Adrenal gland (tissue), 12 donors: ENCODE measurements around the gene BCAS3. TPM values are rescaled to one million over a fixed set of nuclear protein-coding genes. Genes with fewer than 3 reads are reported as not detected.
"Not testable (repeated sequence)": the region's sequence is repeated elsewhere in the genome, so short reads cannot be mapped to it uniquely, and the experiment has no call there.

Experiments used
- DNase-seq, 7 donors: peaks; one replicate each; pipeline ENCODE4 v3.0.0-alpha.2; 2019 to 2020
- H3K27ac ChIP-seq, 5 donors: fragments of 200-600 bp; sonication (generic) in 4 of 5; 1 replicate in 3 of 5; 2 replicates in 2 of 5; pipeline versions ENCODE4 v1.5.1 to v1.8.0; 2016 to 2020; ENCODE audit warnings: mild to moderate bottlenecking in 1 of 5
- H3K27me3 ChIP-seq: fragments of 200-600 bp; 2 replicates; pipeline ENCODE4 v1.8.0; 2021
- H3K36me3 ChIP-seq, 2 donors: fragments of 200-600 bp; replicated peaks in 1 of 2; 1 replicate in 1 of 2; 2 replicates in 1 of 2; pipeline versions ENCODE4 v1.5.1 to v1.8.0; 2018 to 2022
- H3K4me1 ChIP-seq, 2 donors: fragments of 200-600 bp; replicated peaks in 1 of 2; 1 replicate in 1 of 2; 2 replicates in 1 of 2; pipeline versions ENCODE4 v1.5.1 to v1.8.0; 2018 to 2021
- H3K4me3 ChIP-seq, 4 donors: fragments of 200-600 bp; sonication (generic) in 3 of 4; one replicate each; pipeline ENCODE4 v1.5.1; 2016 to 2018
- H3K9me3 ChIP-seq, 3 donors: fragments of 200-600 bp; sonication (generic) in 1 of 3; replicated peaks in 1 of 3; 1 replicate in 2 of 3; 2 replicates in 1 of 3; pipeline versions ENCODE4 v1.5.1 to v1.8.0; 2016 to 2021
- CTCF ChIP-seq, 6 experiments: fragments of 450-650 bp in 4 of 6; fragments of 200-600 bp in 2 of 6; sonication (generic) in 1 of 6; IDR thresholded peaks; 1 replicate in 5 of 6; 2 replicates in 1 of 6; pipeline versions ENCODE4 v1.5.1 to v1.8.0; 2016 to 2021; ENCODE audit warnings: antibody characterized with exemption in 6 of 6, mild to moderate bottlenecking in 2 of 6, moderate library complexity in 1 of 6
- POLR2A ChIP-seq, 2 donors: fragments of 450-650 bp; IDR thresholded peaks; one replicate each; pipeline ENCODE4 v1.6.1; 2017; ENCODE audit warnings: antibody characterized with exemption in 2 of 2, mild to moderate bottlenecking in 2 of 2, moderate library complexity in 1 of 2
- WGBS, 4 donors: extraction: QIAGEN DNeasy Blood & Tissue Kit in 2 of 4; methylation state at CpG; one replicate each; pipeline versions ENCODE4 v1.1.5 to v1.1.7; 2013 to 2017; 5-methylcytosine and 5-hydroxymethylcytosine counted together
- intact Hi-C, 2 donors: fragments of 100-400 bp; cut with DNase I; formaldehyde crosslinking; loops; one replicate each; pipeline versions ENCODE4 v1.14.1 to v1.15.0; 2022 to 2023
- polyA plus RNA-seq, 3 donors: library from polyadenylated mRNA; stranded (reverse); fragments of 200-250 nt in 2 of 3; fragments of 350-450 nt in 1 of 3; fragmentation: Illumina TruSeq in 1 of 3; extraction: RNeasy Lipid Tissue Mini Kit (QIAGEN cat#74804) in 1 of 3; gene quantifications; one replicate each; pipeline ENCODE4 v1.2.3, GENCODE V29; 2013 to 2014
- total RNA-seq, 9 donors: library from RNA; depleted of rRNA in 4 of 9; stranded (reverse); fragments of >200 nt in 4 of 9; fragments of 120-200 nt in 1 of 9; fragmentation: NEBNext Ultra II Directional in 1 of 9; extraction: Animal tissue kit (Norgen Biotek cat#: 25700) in 1 of 9; gene quantifications; one replicate each; pipeline versions ENCODE4 v1.1.0 to v1.2.4, GENCODE V29; 2013 to 2023
- donor health status: healthy with polysubstance abuse.
- donor health status: Bipolar disorder and iron deficiency.
- donor health status: DM: yes; HTN: yes; CAD: no.
- donor health status: DM: no; HTN: no; CAD: no.
- donor health status: DM: no; HTN: no; CAD: no.
- donor health status: DM: yes; HTN: yes; CAD: no.

The BCAS3 gene
- total and polyA plus RNA-seq, 12 donors = 9.4 to 105 (median 29.0) TPM

- Histone ChIP-seq H3K4me1 (no peaks in the 10 kb centered on the region), H3K9me3 (peaks cover 0 to 5% (median 0%) of the 10 kb centered on the region in 3 donors)
- DNase-seq = no peak
Measured at GRCh38 chr17:60751884-60752283, 74.2 kb downstream of the BCAS3 start.

GRCh38 chr17:60752873-60753577 is 75.4 kb downstream of the BCAS3 start:
- Histone ChIP-seq H3K4me3 (no peak overlapping the region), H3K9me3 (peaks cover 0 to 5% (median 0%) of the 10 kb centered on the region in 3 donors), H3K27me3 (no peaks in the 10 kb centered on the region), H3K4me1 (no peaks in the 10 kb centered on the region), H3K27ac (no peak overlapping the region), H3K36me3 (no peaks in the 10 kb centered on the region)
- no peak for DNase-seq
- intact Hi-C loops = no loop called here
- WGBS, 4 donors = 97 to 99% (median 97%) methylated on average over 8 of the region's 8 CpGs
- no peak for TF ChIP-seq CTCF (IDR thresholded peaks at IDR 0.05)
- TF ChIP-seq POLR2A (IDR thresholded peaks at IDR 0.05) = no peak

More at GRCh38 chr17:60751884-60752283, 74.2 kb downstream of the BCAS3 start:
- H3K36me3 ChIP-seq = no peaks in the 10 kb centered on the region
- no peaks in the 10 kb centered on the region for H3K27me3 ChIP-seq
- H3K4me3 ChIP-seq = no peak overlapping the region
- no peak overlapping the region for H3K27ac ChIP-seq
- 84 to 94% (median 91%) methylated on average over 1 of the region's 1 CpG for WGBS, 4 donors
- intact Hi-C loops = no loop called here
- TF ChIP-seq POLR2A (IDR thresholded peaks at IDR 0.05) = no peak
- TF ChIP-seq CTCF (IDR thresholded peaks at IDR 0.05) = no peak

GRCh38 chr17:60754057-60754604 is 76.5 kb downstream of the BCAS3 start:
- no peak overlapping the region for H3K4me3 ChIP-seq
- no peaks in the 10 kb centered on the region for H3K4me1 ChIP-seq
- TF ChIP-seq CTCF (IDR thresholded peaks at IDR 0.05) = no peak
- no peak for TF ChIP-seq POLR2A (IDR thresholded peaks at IDR 0.05)
- H3K36me3 ChIP-seq = no peaks in the 10 kb centered on the region
- no peak overlapping the region for H3K27ac ChIP-seq
- H3K27me3 ChIP-seq = no peaks in the 10 kb centered on the region
- peaks cover 0 to 5% (median 0%) of the 10 kb centered on the region in 3 donors for H3K9me3 ChIP-seq
- no peak for DNase-seq
- WGBS, 4 donors = 65 to 74% (median 72%) methylated on average over 6 to 8 of the region's 8 CpGs
- intact Hi-C loops = no loop called here

- H3K4me1 ChIP-seq, H3K36me3 ChIP-seq, H3K27ac ChIP-seq, H3K27me3 ChIP-seq, intact Hi-C loops, DNase-seq, H3K4me3 ChIP-seq: not testable (repeated sequence)
- peaks cover 0 to 14% (median 10%) of the 10 kb centered on the region in 3 donors for H3K9me3 ChIP-seq
- 80 to 88% (median 81%) methylated on average over 11 to 12 of the region's 12 CpGs for WGBS, 4 donors
Measured at GRCh38 chr17:60756798-60757197, 79.1 kb downstream of the BCAS3 start.
